GM21717 (cell line): ENCODE measurements around the gene SUSD4.

ENCODE experiments used
- ATAC-seq: cut with Tn5 transposase; IDR thresholded peaks from one replicate; pipeline ENCODE4 v1.9.1; 2021; ENCODE audit warnings: mild to moderate bottlenecking, moderate library complexity; ENCODE audit not compliant: unreplicated experiment

The SUSD4 gene

DNA sequence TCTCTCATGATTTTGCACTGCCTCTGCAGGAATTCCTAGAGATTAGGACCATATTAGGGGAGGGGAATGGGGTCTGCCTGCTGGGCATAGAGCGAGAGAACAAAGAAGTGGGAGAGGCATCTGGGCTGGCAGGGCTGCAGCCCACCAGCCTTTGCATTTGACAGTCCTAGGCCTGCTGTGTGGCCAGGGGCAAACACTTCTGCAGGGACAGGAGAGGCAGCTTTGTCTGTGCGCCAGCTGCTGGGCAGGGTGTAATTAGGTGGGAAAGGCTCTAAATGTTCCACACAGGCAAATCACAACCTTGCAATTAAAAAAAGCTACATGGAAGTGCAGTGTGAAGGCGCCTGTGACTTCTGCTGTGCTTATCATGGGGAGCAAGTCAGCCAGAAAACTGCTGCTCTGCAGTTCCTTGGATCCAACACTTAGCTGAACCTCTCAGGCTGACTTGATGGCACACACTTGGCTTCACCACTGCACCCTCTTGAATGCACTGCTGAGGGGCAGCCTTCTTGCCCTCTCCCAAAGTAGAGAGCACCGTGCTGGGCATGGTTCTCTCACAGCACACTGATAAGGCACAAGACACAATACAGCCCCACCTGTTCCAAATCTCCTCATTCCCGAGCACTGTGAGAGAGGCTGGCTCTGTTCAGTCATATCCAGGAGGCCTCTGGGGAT, 147.3 kb downstream of the SUSD4 start:
- ATAC-seq = no peak

DNA sequence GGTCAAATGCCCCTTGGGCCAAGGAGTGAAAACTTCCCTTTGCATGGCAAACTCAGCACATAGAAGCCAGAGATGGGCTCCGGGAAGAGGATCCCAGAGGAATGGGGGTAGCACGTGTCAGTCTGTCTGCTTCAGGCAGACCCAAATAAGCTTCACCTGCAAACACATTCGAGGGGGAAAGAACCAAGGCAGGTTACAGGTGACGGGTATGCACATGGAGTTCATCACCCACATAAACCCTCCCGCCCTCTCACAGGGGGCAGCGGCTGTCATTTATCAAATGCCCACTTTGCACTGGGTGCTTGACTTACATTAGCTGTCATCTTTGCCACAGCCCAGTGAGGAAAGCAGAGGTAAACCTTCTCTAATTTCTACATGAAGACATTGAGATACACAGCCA, 147.9 kb downstream of the SUSD4 start:
- ATAC-seq = no peak

DNA sequence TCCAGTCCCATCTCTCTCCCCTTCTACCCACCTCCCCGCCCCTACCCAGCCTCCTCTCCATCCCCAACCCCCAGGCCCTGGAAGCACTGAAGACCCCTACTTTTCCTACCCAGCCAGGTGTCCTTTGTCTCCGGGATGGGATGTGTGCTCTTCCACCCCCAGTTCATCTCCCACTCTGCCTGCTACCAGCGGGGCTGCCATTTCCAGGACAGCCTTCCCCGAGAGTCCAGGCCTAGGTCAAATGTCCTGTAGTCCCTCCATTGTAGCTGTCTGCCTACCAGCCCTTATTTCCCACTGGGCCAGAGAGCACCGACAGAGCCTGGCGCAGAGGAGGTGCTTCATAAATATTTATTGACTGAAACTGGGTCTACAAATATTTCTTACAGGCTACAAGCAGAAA, 148.9 kb downstream of the SUSD4 start:
- no peak for ATAC-seq

DNA sequence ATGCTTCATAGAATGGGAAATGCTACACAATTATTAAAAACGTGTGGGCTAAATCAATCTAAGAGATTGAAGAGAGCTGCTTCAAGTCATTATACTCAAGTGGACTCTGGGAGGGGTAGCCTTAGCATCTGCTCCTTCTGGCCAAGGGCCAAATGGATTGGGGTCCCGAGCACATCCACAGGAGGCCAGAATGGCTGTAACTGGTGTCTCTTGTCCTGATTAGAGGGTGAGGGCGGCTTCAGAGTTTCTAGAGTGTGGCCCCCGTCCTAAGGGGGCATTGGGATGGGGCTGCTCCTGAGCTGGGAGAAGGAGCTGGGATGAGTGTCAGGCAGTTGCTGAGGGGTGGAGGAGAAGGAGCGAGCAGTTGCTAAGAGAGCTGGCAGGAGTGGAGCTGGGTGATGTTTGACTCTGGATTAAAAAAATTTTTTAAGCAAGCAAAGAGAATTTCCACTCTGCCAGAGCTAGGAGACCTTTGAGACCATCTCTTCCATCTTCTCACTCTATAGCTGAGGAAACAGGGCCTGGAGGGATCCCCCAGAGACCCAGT, 149.6 kb downstream of the SUSD4 start:
- ATAC-seq = no peak

DNA sequence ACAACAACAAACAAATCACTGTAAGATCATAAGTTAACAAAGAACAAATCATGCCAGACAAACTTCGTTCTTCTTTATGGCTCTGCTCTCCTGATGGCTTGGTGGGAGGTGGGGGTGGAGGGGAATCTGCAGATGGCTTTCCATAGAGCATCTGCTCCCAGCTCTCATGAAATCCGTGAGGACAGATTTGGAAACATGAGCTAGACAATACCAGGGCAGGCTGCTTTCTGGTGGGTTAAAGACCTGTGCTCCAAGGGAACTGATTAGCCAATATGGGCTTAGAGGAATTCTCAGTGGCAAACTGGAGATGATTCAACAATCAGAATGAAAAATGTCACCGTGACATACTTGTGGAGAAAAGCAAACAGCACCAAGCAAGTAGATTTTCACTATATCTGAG, 151.5 kb downstream of the SUSD4 start:
- ATAC-seq = no peak

DNA sequence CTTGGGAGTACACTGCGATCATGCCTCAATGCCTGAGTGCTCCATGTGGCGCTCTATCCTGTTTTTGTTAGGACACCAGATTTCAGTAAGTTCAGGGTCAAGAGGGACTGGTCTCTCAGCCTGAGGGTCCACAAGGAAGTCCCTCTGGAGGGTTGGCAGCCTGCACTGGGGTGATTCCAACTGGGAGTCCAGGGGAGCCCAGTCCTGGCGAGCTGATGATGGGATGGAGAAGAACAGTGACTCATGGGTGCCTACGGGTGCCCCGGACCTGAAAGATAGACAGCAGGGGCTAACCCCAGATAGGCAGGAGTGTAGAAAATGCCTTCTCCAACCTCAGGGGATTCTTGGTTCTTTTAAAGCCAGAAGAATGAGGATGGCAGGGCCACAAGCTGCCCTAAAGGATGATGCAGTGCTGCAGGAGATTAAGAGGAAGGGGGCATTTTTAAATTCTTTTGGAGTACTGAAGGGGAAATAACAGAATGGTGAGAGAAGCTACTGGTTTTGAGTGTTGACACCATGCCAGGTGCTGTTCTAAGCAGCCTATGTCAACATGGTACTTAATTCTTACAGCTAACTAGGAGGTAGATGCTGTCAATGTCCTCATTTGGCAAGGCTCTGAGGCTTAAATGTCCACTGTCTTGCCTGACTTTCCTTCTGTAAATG, 152.5 kb downstream of the SUSD4 start:
- ATAC-seq = no peak

DNA sequence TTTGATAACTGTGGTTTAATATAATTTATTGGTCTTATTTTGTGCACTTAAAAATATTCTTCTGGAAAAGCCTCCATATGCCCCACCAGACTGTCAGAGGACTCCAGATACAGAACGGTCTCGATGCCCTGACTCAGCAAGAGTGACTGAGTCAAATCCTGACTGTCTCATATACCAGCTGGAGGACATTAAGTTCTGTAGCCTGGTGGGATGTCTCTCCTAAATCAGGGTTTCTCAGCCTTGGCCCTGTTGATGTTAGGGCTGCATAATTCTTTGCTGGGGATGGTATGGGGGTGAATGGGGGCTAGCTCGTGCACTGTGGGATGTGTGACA, 153.2 kb downstream of the SUSD4 start:
- ATAC-seq = no peak

DNA sequence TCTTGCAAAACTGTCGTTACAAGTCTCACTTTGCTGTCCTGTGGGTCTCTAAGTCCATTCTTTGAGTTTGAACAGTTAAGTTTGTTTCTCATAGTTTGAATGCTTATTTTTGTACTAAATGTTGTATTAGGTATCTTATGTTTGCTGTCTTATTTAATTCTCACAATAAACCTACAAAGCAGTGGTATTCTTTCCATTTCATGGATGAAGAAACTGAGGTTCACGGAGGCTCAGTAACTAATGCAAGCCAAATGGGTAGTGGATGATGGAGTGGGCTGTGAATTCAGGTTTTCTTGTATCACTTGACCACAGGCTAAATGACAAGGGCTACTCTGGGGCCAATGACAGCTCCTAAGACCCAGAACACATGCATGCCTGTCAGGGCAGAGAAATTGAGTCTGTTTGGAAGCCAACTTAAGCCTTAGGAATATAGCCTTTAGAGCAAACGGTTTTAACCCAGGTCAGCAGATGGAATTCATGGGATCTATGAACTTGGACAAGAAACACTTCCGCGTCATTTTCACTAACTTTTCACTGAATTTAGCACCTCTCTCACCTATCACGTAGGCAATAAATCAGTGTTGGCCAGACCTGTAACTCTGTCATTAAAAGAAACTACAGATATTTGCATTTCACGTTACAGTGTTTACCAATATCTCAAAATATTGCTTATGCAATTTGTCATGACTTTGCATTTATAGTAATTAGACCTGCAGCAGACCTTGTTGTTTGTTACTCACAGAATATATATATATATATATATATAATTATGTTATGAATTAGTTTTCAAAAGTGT, 153.8 kb downstream of the SUSD4 start:
- no peak for ATAC-seq

DNA sequence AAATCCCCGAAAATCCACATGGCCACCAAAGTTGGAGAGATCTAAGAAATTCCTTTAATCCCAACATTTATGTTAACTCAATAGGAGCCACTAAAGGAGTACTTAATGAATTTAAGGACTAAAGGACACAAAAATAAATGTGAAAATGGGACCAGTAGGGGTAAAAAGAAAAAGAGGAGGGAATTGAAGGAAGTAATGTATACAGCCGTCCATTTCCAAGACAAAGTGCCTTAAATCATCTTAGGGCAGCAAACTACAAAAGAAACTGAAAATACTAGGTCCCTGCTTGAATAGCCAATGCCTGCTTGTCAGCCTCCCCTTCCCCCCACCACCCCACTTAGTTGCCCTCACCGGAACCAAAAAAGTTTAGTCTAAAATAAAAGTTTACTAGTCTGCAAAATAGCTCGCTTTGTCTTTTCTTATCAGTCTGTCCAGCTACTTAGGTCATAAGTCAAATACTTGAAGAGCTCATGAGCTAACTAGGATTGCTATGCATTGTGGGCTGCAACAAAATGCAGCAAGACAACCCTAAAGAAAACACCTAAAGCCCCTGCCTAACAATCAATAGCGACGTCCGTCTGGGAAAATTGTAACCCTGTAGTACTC, 154.6 kb downstream of the SUSD4 start:
- ATAC-seq = no peak

DNA sequence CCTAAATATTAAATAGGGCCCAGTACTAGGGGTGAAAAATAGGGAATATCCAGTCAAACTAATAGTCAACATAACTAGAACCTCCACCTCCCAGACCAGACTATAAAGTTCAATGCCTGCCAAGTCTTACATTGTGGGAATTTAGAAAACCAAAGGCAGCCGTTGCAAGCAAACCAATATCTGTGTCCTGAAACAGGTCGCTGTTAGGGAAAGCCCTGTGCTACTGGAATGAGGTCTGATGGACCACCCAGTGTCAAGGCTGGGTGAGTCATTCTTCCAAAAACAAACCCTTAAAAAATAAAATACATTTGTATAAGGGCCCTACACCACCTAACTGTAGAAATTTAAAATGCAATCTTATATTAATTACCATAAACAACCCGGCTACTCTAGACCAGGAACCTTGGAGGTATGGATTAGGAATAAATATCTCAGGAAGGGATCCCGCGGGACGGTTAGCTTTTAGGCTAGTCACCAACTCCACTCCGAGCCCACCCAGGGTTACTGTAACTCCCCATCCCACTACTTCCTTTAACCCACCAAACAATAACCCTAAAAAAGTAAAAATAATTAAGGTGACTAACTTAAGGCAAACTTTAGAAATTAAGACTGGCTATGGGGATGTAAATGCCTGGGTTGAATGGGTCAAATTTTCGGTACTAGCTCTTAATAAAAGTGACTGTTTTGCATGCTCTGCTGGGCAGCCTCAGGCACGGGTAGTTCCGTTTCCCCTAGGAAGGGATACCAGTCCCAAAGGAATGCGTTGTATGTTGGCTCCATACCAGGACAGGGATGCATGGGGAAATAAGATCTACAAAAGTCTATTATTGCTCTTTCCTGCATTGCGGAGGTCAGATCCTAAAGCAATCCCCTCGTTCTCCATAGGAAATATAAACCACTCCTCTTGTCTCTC, 155.6 kb downstream of the SUSD4 start:
- ATAC-seq = no peak

DNA sequence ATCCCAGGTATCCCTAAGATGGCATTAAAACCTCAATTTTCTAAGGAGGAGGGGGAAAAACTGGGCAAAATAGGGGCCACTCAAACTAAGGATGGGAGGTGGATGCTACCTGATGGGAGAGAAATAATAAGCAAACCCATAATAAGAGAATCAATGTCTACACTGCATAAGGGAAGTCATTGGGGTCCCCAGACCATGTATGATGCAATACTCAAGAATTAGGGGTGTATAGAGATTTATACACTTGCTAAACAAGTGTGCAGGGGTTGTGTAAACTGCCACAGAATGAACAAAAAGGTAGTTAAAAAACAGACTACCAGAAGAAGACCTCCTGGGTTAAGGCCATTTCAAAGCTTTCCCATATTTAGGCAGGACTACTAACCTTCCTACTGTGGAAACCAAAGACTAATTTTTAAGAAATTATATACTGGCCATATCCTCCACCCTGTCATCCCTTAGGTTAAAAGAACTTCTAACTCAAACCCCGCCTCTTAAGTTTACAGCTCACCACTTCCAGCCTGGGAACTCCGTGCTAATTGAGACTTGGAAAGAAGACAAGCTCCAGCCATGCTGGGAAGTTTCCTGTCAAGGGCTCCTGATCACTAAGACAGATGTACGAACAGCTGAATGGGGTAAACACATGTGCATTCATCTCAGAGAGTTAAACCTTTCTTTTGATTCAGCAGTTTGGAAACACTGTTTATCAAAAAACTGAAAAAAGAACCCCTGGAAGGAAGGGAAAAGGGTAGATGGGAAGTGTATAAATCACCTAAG, 156.5 kb downstream of the SUSD4 start:
- no peak for ATAC-seq

DNA sequence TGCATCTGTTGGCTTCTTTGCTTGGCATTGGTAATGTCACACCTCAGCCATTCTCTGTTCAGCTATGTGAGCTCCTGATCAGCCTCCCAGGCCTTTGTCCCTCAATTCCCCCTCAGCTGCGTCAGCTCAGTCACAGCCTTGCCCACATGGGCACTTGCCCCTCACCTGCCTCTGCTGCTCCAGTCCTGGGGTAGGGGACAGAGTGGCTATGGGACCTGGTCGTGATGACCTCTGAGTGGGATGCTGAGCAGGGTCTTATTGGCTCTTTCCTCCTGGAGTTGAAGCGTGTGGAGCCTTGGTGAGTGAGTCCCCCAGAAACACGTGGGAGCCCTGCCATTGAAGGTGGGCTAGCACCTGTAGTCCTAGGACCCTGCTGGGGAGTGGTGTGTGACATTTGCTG, 159.6 kb downstream of the SUSD4 start:
- no peak for ATAC-seq

DNA sequence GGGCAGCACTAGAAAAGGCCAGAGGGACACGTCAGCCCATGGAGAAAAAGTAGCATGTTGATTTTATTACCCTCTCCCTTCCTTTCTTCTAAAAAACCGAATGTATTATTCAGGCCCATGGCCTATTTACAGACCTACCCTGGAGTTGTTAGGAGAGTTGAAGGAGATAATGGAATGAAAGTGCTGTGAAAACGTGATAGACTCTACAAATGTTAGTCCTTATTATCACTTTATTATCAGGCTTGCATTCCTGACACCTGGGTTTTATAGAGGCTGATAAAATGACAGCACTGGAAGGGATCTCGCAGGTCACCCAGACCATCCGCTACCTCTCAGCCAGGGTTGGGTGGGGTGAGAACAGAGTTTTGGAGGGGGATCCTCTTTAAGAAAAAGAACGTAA, 160.3 kb downstream of the SUSD4 start:
- ATAC-seq = no peak

DNA sequence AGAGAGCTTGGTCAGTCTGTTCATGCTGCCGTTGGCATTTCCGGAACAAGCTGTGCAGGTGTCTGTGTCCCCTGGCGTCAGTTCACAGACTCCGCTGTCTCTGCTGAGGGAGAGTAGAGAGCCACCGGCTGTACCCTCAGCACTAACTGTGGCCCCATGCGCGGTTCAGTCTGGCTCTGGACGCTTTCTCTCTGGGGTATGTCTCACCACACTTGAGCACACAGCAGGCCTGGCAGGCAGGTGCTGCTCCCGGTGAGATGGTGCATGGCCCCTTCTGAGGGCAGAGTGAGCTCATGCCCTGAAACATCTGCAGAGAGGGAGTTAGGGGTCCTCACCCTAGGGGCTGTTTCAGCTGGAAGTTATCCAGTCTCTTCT, 161.0 kb downstream of the SUSD4 start:
- no peak for ATAC-seq

DNA sequence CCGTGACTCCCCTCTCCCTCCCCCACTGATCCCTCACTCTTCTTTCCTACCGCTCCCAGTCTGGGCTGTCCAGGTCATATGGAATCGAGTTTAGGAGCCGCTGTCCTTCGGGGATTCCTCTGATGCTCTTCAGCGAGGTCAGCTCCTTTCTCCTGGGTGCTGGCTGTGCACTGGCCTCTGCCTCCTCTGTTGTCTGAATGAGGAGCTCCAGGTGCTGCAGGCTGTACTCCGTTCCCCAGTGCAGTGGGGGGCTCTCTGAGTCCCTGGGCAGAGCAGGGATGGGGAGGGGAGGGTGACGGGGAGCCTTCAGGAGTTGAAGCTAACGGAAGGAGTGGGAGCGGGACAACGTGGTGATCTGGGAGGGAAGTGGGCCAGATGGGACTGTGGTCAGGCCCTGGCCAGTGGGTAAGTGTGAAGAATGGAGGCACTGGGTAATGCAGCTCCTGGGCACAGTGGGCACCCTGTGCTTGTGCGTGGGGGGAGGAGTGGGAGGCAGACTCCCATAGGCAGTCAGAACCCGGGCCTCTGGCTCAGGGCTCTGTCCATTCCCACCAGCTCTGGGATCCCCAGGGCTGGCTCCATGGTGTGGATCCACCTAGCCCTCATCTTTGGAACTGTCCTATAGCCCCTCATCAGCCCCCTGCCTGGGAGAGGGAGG, 161.5 kb downstream of the SUSD4 start:
- no peak for ATAC-seq

DNA sequence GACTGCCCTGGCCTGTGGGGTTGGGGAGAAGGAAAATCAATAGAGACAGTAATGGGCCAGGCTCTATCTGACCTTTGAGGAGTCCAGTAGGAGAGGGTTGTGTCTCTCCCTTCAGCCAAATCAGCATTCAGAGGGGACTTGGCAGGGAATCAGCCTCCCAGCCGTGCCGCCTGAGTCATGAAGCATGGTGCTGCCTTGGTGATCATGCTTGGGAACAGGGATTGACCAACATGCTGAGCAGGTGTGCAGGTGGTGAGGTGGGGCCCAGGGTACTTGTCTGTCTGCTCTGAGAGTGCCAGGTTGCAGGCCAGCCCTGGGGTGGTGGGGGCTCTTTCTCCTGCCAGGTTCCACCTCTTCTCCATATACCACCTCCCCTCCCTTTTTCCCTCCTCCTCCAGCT, 162.0 kb downstream of the SUSD4 start:
- ATAC-seq = no peak

DNA sequence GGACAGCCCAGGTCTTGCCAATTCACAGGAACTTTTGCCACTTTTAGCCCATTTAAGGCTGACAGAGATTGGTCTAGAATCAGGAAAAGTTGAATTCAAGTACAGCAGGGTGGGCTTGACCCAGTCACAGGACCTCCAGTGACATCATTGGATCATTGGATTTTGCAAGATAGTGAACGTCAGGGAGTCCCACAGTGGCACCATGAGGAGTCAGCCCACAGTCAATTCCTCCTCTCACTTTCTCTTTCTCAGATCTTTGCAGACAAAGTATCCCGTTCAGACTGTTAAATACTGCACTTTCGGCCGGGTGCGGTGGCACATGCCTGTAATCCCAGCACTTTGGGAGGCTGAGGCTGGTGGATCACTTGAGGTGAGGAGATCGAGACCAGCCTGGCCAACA, 163.1 kb downstream of the SUSD4 start:
- no peak for ATAC-seq

DNA sequence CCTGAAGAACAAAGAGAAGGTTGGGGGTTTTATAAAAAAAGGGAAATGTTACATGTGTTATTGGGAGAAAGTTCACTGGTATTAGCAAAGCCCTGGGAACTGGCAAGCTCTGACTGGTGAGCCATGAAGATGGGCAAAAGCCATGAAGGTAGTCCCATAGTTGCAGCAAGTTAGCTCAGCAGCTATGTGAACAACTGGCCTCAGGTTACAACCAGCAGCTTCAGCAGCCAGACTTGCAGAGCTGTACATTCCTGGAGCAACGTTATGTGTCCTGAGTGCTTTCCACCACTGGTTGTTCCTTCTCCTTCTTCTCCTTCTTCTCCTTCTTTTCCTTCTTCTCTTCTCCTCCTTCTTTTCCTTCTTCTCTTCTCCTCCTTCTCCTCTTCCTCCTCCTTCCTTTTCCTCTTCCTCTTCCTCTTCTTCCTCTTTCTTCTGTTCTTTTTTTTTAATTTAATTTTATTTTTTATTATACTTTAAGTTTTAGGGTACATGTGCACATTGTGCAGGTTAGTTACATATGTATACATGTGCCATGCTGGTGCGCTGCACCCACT, 164.8 kb downstream of the SUSD4 start:
- ATAC-seq = no peak

DNA sequence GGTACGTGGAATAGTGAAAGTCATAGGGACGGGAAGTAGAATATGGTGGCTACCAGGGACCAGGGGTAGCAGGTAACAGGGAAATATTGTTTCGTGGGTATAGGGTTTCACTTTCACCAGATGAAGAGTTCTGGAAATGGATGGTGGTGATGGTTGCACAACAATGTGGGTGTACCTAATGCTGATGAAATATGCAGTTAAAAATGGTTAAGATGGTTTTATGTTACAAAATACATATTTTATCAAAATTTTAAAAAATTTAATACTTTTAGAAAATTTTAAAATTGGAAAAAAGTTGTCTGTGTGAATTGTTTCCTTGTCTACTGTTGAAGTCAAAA, 165.4 kb downstream of the SUSD4 start:
- ATAC-seq = no peak
